ENCODE measurements around the gene EPC1. TPM values are rescaled to one million over a fixed set of nuclear protein-coding genes. Genes with fewer than 3 reads are reported as not detected.
A peak's percentile ranks its signal among the peaks of the same experiment; 100 is the strongest.
"Not testable (repeated sequence)": the region's sequence is repeated elsewhere in the genome, so short reads cannot be mapped to it uniquely, and the experiment has no call there.

The EPC1 gene
- total and polyA plus RNA-seq, 5 experiments from 2014 or later: 36.9 to 131 (median 48.5) TPM

GRCh38 chr10:32266566-32266965 lies 80.4 kb downstream of the EPC1 start:
- POLR2A ChIA-PET: no interaction called here
- H3K9me3 Mint-ChIP-seq: no peaks in the 10 kb centered on the region
- peak overlapping the region in 4 of 10 donors; percentile 8 to 67 (median 38) for H3K27ac Mint-ChIP-seq
- no peaks in the 10 kb centered on the region for H3K27me3 Mint-ChIP-seq
- peaks cover 0 to 5% (median 3%) of the 10 kb centered on the region in 4 donors for H3K4me1 Mint-ChIP-seq
- peak overlapping the region in 1 of 10 donors; percentile 10 for H3K4me3 Mint-ChIP-seq
- peaks cover 0 to 41% (median 19%) of the 10 kb centered on the region in 3 donors for H3K36me3 Mint-ChIP-seq
- ATAC-seq (peak in 1 of 2 donors; percentile 19), DNase-seq (no peak)

DNA sequence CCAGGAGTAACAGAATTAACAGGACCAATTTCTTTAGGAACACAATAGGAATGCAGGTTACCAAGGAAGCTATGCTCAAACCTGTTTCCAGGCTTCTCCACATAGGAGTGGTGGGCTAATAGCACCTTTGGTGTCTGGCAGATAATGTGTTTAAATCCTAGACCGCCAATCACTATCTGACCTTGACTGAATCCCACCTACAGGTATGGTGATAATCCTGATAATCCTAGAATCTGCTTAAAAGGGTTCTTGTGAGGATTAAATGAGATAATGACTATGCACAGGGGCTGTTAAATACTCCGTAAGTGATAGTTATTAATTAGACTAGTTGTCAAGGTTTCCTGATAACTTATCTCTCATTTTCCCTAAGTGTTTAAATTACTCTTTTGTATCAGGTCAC lies 81.2 kb downstream of the EPC1 start:
- Mint-ChIP-seq H3K36me3 (peaks cover 0 to 33% (median 15%) of the 10 kb centered on the region in 3 donors), H3K4me1 (peaks cover 0 to 5% (median 4%) of the 10 kb centered on the region in 4 donors), H3K9me3 (no peaks in the 10 kb centered on the region), H3K27me3 (no peaks in the 10 kb centered on the region), H3K27ac (no peak overlapping the region), H3K4me3 (no peak overlapping the region)
- ATAC-seq: no peak
- POLR2A ChIA-PET: interaction anchor here (0.6 kb wide), 1 partner anchor 80 kb away, joined by 3 read pairs; no protein-coding TSS in a partner anchor
- no peak for DNase-seq

DNA sequence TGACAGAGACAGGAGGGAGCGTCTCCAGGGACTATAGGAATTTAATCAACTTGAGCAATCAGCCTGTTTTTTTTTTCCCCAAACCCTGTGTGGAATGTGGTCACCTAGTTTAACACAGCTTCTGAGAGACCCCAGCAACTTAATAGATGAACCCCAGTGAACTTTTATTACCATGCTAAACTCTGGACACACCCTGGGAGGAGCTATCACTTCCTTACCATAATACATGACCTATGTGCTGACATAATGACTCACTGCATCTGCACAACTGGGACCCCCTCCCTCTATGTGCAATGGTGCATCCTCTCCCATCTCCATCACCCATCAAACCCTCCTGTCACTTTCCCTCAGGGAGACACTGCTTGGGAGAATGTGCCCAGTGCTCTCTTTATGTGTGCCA lies 83.7 kb downstream of the EPC1 start:
- Mint-ChIP-seq H3K4me1 (peaks cover 0 to 5% (median 3%) of the 10 kb centered on the region in 4 donors), H3K4me3 (no peak overlapping the region), H3K27me3 (no peaks in the 10 kb centered on the region), H3K9me3 (no peaks in the 10 kb centered on the region), H3K27ac (peak overlapping the region in 2 of 10 donors; percentile 52 to 61), H3K36me3 (peaks cover 0 to 10% (median 5%) of the 10 kb centered on the region in 3 donors)
- ATAC-seq: no peak
- POLR2A ChIA-PET: no interaction called here
- DNase-seq: no peak

- no peaks in the 10 kb centered on the region for H3K9me3 Mint-ChIP-seq
- H3K27me3 Mint-ChIP-seq: no peaks in the 10 kb centered on the region
- H3K27ac Mint-ChIP-seq: no peak overlapping the region
- H3K36me3 Mint-ChIP-seq: no peaks in the 10 kb centered on the region
- ATAC-seq (no peak), DNase-seq (no peak)
- peaks cover 5 to 10% (median 7%) of the 10 kb centered on the region in 4 donors for H3K4me1 Mint-ChIP-seq
- POLR2A ChIA-PET: interaction anchor here (0.7 kb wide), 1 partner anchor 1741 kb away, joined by 7 read pairs; no protein-coding TSS in a partner anchor
- H3K4me3 Mint-ChIP-seq: no peak overlapping the region
Observed at GRCh38 chr10:32259551-32259950, 87.4 kb downstream of the EPC1 start.

- DNase-seq (peak; percentile 32 to 72 (median 58)), ATAC-seq (peak; percentile 66 to 79)
- Mint-ChIP-seq H3K36me3 (no peaks in the 10 kb centered on the region), H3K9me3 (no peaks in the 10 kb centered on the region), H3K4me1 (peaks cover 3 to 7% (median 5%) of the 10 kb centered on the region in 4 donors), H3K27ac (peak overlapping the region in 1 of 10 donors; percentile 28), H3K27me3 (no peaks in the 10 kb centered on the region), H3K4me3 (no peak overlapping the region)
- POLR2A ChIA-PET: interaction anchor here (0.7 to 2.4 kb wide), 5 partner anchors 54 to 122 kb away, joined by 3 to 8 read pairs (median 5); no protein-coding TSS in a partner anchor
Observed at GRCh38 chr10:32256613-32257437, 90.1 kb downstream of the EPC1 start.

- ATAC-seq (no peak), DNase-seq (no peak)
- Mint-ChIP-seq H3K36me3 (no peaks in the 10 kb centered on the region), H3K27me3 (no peaks in the 10 kb centered on the region), H3K4me1 (peaks cover 2 to 11% (median 6%) of the 10 kb centered on the region in 4 donors), H3K9me3 (no peaks in the 10 kb centered on the region), H3K27ac (peak overlapping the region in 1 of 10 donors; percentile 53), H3K4me3 (no peak overlapping the region)
- POLR2A ChIA-PET: interaction anchor here (1.2 kb wide), 1 partner anchor 80 kb away, joined by 3 read pairs; no protein-coding TSS in a partner anchor
Observed at GRCh38 chr10:32253821-32254220, 93.1 kb downstream of the EPC1 start.

- H3K27me3 Mint-ChIP-seq: no peaks in the 10 kb centered on the region
- H3K36me3 Mint-ChIP-seq: no peaks in the 10 kb centered on the region
- POLR2A ChIA-PET: interaction anchor here (1.2 kb wide), 1 partner anchor 81 kb away, joined by 3 read pairs; no protein-coding TSS in a partner anchor
- H3K27ac Mint-ChIP-seq: peak overlapping the region in 1 of 10 donors; percentile 53
- ATAC-seq (no peak), DNase-seq (no peak)
- H3K4me3 Mint-ChIP-seq: no peak overlapping the region
- no peaks in the 10 kb centered on the region for H3K9me3 Mint-ChIP-seq
- H3K4me1 Mint-ChIP-seq: peaks cover 2 to 11% (median 6%) of the 10 kb centered on the region in 4 donors
Observed at GRCh38 chr10:32253276-32253675, 93.7 kb downstream of the EPC1 start.

- H3K36me3 Mint-ChIP-seq, H3K27me3 Mint-ChIP-seq, H3K9me3 Mint-ChIP-seq, DNase-seq, POLR2A ChIA-PET, H3K4me1 Mint-ChIP-seq: not testable (repeated sequence)
- Mint-ChIP-seq H3K4me3 (peak overlapping the region in 2 of 10 donors; percentile 16 to 47), H3K27ac (peak overlapping the region in 4 of 10 donors; percentile 36 to 79 (median 64))
- ATAC-seq: peak; percentile 28 to 32
Observed at GRCh38 chr10:32250489-32250888, 96.5 kb downstream of the EPC1 start.

DNA sequence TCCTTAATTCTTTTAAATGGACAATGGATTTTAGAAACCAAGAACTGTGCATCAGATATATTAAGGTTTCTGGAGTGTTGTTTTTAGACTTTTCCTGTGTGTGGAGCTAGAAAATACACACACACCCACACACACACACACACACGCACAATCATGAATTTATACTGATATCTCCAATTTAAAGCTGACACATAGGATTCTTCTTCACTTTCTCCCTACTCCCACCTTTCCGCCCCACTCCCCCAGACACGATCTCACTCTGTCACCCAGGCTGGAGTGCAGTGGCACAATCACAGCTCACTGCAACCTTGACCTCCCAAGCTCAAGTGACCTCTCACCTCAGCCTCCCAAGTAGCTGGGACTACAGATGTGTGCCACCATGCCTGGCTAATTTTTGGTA lies 100.3 kb downstream of the EPC1 start:
- POLR2A ChIA-PET: interaction anchor here (1.1 kb wide), 1 partner anchor 122 kb away, joined by 3 read pairs; no protein-coding TSS in a partner anchor
- Mint-ChIP-seq H3K36me3 (no peaks in the 10 kb centered on the region), H3K27ac (no peak overlapping the region), H3K4me1 (peaks cover 0 to 4% (median 1%) of the 10 kb centered on the region in 4 donors), H3K4me3 (no peak overlapping the region), H3K27me3 (peaks cover 0 to 10% (median 2%) of the 10 kb centered on the region in 5 donors), H3K9me3 (peaks cover 0 to 2% (median 0%) of the 10 kb centered on the region in 9 donors)
- DNase-seq (no peak), ATAC-seq (no peak)

- Mint-ChIP-seq H3K4me3 (no peak overlapping the region), H3K4me1 (peaks cover 0 to 4% (median 1%) of the 10 kb centered on the region in 4 donors), H3K27ac (no peak overlapping the region), H3K9me3 (peaks cover 0 to 2% (median 0%) of the 10 kb centered on the region in 9 donors), H3K36me3 (no peaks in the 10 kb centered on the region), H3K27me3 (peaks cover 0 to 10% (median 4%) of the 10 kb centered on the region in 5 donors)
- POLR2A ChIA-PET: interaction anchor here (0.6 to 0.7 kb wide), 2 partner anchors 10 to 940 kb away, joined by 3 to 6 read pairs; no protein-coding TSS in a partner anchor
- no peak for DNase-seq
- ATAC-seq: no peak
Observed at GRCh38 chr10:32245760-32246159, 101.2 kb downstream of the EPC1 start.

DNA sequence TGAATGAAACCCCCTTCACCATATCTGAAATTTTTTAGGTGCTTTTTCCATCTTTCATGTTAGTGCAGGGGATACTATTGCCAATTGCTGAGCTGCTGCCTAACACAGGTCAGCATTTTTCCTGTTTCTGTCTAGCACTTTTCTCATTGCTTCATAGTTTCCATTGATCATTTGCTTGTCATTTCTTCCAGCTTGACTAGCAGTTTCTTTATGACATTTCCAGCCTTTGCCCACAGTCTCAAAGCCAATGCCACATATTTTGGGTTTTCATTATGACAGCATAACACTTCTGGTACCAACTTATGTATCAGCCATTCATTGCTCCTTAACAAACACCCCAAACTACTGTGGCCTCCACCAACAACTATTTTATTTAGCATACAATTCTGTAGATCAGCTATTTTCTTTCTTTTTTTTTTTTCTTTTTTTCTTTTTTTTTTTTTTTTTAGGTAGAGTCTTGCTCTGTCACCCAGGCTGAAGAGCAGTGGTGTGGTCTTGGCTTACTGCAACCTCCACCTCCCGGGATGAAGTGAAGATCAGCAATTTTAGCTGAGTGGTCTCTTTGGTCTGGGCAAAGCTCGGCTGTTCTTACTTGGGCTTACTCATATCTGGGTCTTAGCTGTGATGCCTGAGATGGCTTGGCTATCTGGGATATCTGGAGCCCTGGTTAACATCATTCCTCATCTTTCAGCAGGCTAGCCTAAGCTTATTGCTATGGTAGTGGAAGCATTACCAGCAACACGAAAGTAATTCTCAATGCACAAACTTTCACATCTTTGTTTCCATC lies 102.3 kb downstream of the EPC1 start:
- ATAC-seq (no peak), DNase-seq (no peak)
- Mint-ChIP-seq H3K36me3 (no peaks in the 10 kb centered on the region), H3K27me3 (peaks cover 0 to 10% (median 4%) of the 10 kb centered on the region in 5 donors), H3K4me1 (no peaks in the 10 kb centered on the region), H3K9me3 (peaks cover 0 to 2% (median 0%) of the 10 kb centered on the region in 9 donors), H3K4me3 (no peak overlapping the region), H3K27ac (no peak overlapping the region)
- POLR2A ChIA-PET: no interaction called here

DNA sequence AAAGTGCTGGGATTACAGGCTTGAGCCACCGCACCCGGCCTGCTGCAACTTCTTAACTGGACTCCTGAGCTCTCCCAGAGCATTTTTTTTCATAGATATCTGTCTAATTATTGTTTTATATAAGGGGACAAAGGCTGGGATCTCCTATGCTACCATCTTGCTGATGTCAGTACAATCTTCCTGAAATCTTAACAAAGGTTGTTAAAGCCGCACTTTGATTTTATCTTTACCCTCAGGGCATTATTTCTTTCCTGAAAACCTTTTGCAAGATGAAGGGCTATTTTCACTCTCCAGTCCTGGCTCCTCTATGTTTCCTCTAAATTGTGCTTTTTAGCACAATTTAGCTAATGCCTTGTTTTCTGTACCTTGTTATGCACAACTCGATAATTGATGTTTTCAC lies 102.9 kb downstream of the EPC1 start:
- peaks cover 0 to 10% (median 4%) of the 10 kb centered on the region in 5 donors for H3K27me3 Mint-ChIP-seq
- ATAC-seq (no peak), DNase-seq (no peak)
- no peak overlapping the region for H3K27ac Mint-ChIP-seq
- peaks cover 0 to 2% (median 0%) of the 10 kb centered on the region in 9 donors for H3K9me3 Mint-ChIP-seq
- H3K36me3 Mint-ChIP-seq: no peaks in the 10 kb centered on the region
- H3K4me1 Mint-ChIP-seq: no peaks in the 10 kb centered on the region
- POLR2A ChIA-PET: no interaction called here
- H3K4me3 Mint-ChIP-seq: no peak overlapping the region

All from naive thymus-derived CD8-positive, alpha-beta T cell (primary cell).